Endothelial cell of umbilical vein (primary cell): ENCODE data around the gene MIS18A. TPM values are rescaled to one million over a fixed set of nuclear protein-coding genes. Genes with fewer than 3 reads are reported as not detected.

Experiments used
- BruUV-seq: library from RNA; stranded (reverse); fragments of 400-500 nt; replicated peaks from 2 replicates; lab custom pipeline; 2021; lab: Mats Ljungman, UMichigan
- CTCF ChIA-PET: fragments of 300-600, 350-600 bp; sonication (Branson Sonifier 250); formaldehyde crosslinking; loops from one replicate; lab custom pipeline; 2021; ENCODE audit warnings: antibody characterized with exemption, inconsistent platforms; lab: Charles Lee
- POLR2A ChIA-PET: fragments of 300-600, 350-600 bp; sonication (Branson Sonifier 250); formaldehyde crosslinking; loops from one replicate; lab custom pipeline; 2021; ENCODE audit warnings: antibody characterized with exemption, inconsistent platforms; lab: Charles Lee
- DNase-seq: peaks from one replicate; pipeline ENCODE4 v3.0.0-alpha.2; 2011; ENCODE audit warnings: low read depth, low spot score
- FAIRE-seq: peaks from 2 replicates; lab custom pipeline; 2011; peaks lifted over from hg19 to GRCh38; lab: Jason Lieb, UNC
- H2AFZ ChIP-seq: 2 replicates; pipeline ENCODE4 v1.6.0; 2012; ENCODE audit warnings: low read depth, low read length, control low read depth, inconsistent platforms
- H3K27ac ChIP-seq: 2 replicates; pipeline ENCODE4 v1.5.1; 2011; ENCODE audit warnings: low read depth, mild to moderate bottlenecking, control low read depth, low read length, moderate library complexity; ENCODE audit not compliant: insufficient read depth
- H3K27me3 ChIP-seq, 2 experiments: 2 replicates each; pipeline versions ENCODE4 v1.6.0 to v1.6.1; 2011; ENCODE audit warnings: low read length in 2 of 2, mixed read lengths in 1 of 2; ENCODE audit not compliant: control insufficient read depth in 2 of 2, insufficient read depth in 2 of 2
- H3K36me3 ChIP-seq, 2 experiments: 2 replicates in 1 of 2; 3 replicates in 1 of 2; pipeline ENCODE4 v1.5.1; 2011; ENCODE audit warnings: low read length in 2 of 2, mild to moderate bottlenecking in 1 of 2, moderate library complexity in 1 of 2; ENCODE audit not compliant: control insufficient read depth in 2 of 2, insufficient read depth in 2 of 2; ENCODE audit errors: extremely low read depth in 1 of 2
- H3K4me1 ChIP-seq: 3 replicates; pipeline ENCODE4 v1.5.1; 2011; ENCODE audit warnings: mild to moderate bottlenecking, low read length; ENCODE audit not compliant: control insufficient read depth, insufficient read depth; ENCODE audit errors: extremely low read depth
- H3K4me2 ChIP-seq: 2 replicates; pipeline ENCODE4 v1.6.1; 2011; ENCODE audit warnings: low read length, control low read depth, mixed read lengths; ENCODE audit not compliant: insufficient read depth
- H3K4me3 ChIP-seq, 3 experiments: fragments of 200-600 bp in 1 of 3; sonication (generic), shearing (Covaris generic) in 1 of 3; replicated peaks in 1 of 3; 2 replicates each; pipeline ENCODE4 v1.5.1; 2011 to 2016; ENCODE audit warnings: control low read depth in 3 of 3, low read length in 3 of 3, mild to moderate bottlenecking in 2 of 3, inconsistent platforms in 1 of 3, low read depth in 1 of 3, moderate library complexity in 1 of 3; ENCODE audit not compliant: insufficient read depth in 1 of 3
- H3K79me2 ChIP-seq: 2 replicates; pipeline ENCODE4 v1.6.0; 2012; ENCODE audit warnings: low read length, inconsistent platforms; ENCODE audit not compliant: control insufficient read depth, insufficient read depth
- H3K9ac ChIP-seq: replicated peaks from 2 replicates; pipeline ENCODE3; 2011; ENCODE audit warnings: low read length, control low read depth; ENCODE audit not compliant: insufficient read depth; ENCODE audit errors: extremely low read depth
- H3K9me1 ChIP-seq: replicated peaks from 3 replicates; pipeline ENCODE4 v1.6.0; 2011; ENCODE audit warnings: mild to moderate bottlenecking, low read length; ENCODE audit not compliant: control insufficient read depth, insufficient read depth; ENCODE audit errors: extremely low read depth
- H3K9me3 ChIP-seq: replicated peaks from 2 replicates; pipeline ENCODE4 v1.5.1; 2012; ENCODE audit warnings: low read length, inconsistent platforms; ENCODE audit not compliant: control insufficient read depth, insufficient read depth
- H4K20me1 ChIP-seq: replicated peaks from 2 replicates; pipeline ENCODE3; 2011; ENCODE audit warnings: mild to moderate bottlenecking, low read length; ENCODE audit not compliant: control insufficient read depth, insufficient read depth; ENCODE audit errors: extremely low read depth
- EZH2 ChIP-seq: IDR thresholded peaks from 2 replicates; pipeline ENCODE4 v1.6.1; 2012; ENCODE audit warnings: borderline replicate concordance, low read depth, mild to moderate bottlenecking, moderate library complexity, low read length, inconsistent platforms; ENCODE audit not compliant: severe bottlenecking
- FOS ChIP-seq: IDR thresholded peaks from 2 replicates; pipeline ENCODE4 v1.6.1; 2011; ENCODE audit warnings: mild to moderate bottlenecking, low read length, moderate library complexity, borderline replicate concordance; ENCODE audit not compliant: insufficient read depth
- GATA2 ChIP-seq: IDR thresholded peaks from 2 replicates; pipeline ENCODE4 v1.7.0; 2011; ENCODE audit warnings: low read depth, mild to moderate bottlenecking, moderate library complexity, mixed read lengths, low read length; ENCODE audit not compliant: insufficient read length, insufficient read depth
- JUN ChIP-seq: IDR thresholded peaks from 2 replicates; pipeline ENCODE4 v1.6.1; 2011; ENCODE audit warnings: borderline replicate concordance, low read depth; ENCODE audit not compliant: insufficient read length, insufficient read depth
- MYC ChIP-seq: IDR thresholded peaks from one replicate; pipeline ENCODE4 v1.6.1; 2011; ENCODE audit warnings: mild to moderate bottlenecking, low read depth, low read length
- POLR2A ChIP-seq: IDR thresholded peaks from 2 replicates; pipeline ENCODE4 v1.6.1; 2012; ENCODE audit warnings: low read depth, mild to moderate bottlenecking, control low read depth, low read length
- POLR2AphosphoS5 ChIP-seq: IDR thresholded peaks from 2 replicates; pipeline ENCODE4 v1.6.1; 2012; ENCODE audit warnings: low read depth, mild to moderate bottlenecking, control low read depth, low read length, moderate library complexity; ENCODE audit not compliant: insufficient read depth
- dilution Hi-C: fragments of 300-500 bp; cut with MboI; formaldehyde crosslinking; loops from one replicate; pipeline ENCODE4 v1.15.0; 2019; ENCODE audit warnings: low sequenced_read_pairs; ENCODE audit not compliant: extremely low pct_ligation_motif_present
- intact Hi-C: fragments of 100-400 bp; cut with micrococcal nuclease; formaldehyde crosslinking; loops from one replicate; pipeline ENCODE4 v1.10.0; 2022
- polyA plus RNA-seq, 4 experiments: library from polyadenylated mRNA; depleted of rRNA in 3 of 4; stranded (reverse) in 3 of 4; unstranded in 1 of 4; fragments of >200 nt; gene quantifications; 2 replicates each; pipeline versions ENCODE4 v1.2.1 to v1.2.3, GENCODE V29; 2011 to 2012; ENCODE audit warnings: missing spikeins in 1 of 4
- total RNA-seq: library from RNA; stranded (reverse); gene quantifications from 2 replicates; pipeline ENCODE4 v1.2.3, GENCODE V29; 2021
- TF ChIP-seq, protein P1 (sequence below), 2 donors: IDR thresholded peaks; 1 replicate in 1 of 2; 2 replicates in 1 of 2; pipeline ENCODE4 v1.5.1; 2011; ENCODE audit warnings: low read length in 2 of 2, mild to moderate bottlenecking in 2 of 2, moderate library complexity in 2 of 2, control low read depth in 1 of 2, inconsistent platforms in 1 of 2, low read depth in 1 of 2; ENCODE audit not compliant: insufficient read depth in 1 of 2; ENCODE audit errors: extremely low read depth in 1 of 2
- TF ChIP-seq, protein P2 (sequence below): IDR thresholded peaks from 2 replicates; pipeline ENCODE4 v1.6.1; 2011; ENCODE audit not compliant: insufficient read depth, insufficient read length

MIS18A gene
- total and polyA plus RNA-seq, 2 donors (not counting 3 experiments of a cell fraction or from before 2014, with no cell fraction given) = 7.9 to 19.7 TPM

DNA sequence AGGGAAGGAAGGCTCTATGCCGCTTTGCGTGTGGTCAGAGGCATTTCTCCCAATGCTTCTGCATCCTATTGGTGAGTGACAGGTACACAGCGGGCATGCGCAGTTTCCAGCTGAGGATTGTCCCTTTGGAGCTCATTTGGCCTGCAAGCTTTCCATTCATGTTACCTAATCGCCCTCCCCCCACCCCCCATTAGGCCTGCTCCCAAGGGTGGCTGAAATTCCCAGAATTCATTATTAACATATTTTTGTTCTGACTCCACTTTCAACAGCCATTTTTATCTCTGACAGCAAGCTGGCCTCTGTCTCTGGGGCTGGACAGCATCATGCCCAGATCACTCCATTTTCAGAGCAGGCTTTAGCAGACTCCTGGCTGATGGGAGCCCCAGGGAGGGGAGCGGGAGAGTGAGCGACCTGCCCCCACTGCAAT, 25.6 kb downstream of the MIS18A start:
- TF ChIP-seq POLR2A (no peak), FOS (no peak)
- TF ChIP-seq, protein P1, sequence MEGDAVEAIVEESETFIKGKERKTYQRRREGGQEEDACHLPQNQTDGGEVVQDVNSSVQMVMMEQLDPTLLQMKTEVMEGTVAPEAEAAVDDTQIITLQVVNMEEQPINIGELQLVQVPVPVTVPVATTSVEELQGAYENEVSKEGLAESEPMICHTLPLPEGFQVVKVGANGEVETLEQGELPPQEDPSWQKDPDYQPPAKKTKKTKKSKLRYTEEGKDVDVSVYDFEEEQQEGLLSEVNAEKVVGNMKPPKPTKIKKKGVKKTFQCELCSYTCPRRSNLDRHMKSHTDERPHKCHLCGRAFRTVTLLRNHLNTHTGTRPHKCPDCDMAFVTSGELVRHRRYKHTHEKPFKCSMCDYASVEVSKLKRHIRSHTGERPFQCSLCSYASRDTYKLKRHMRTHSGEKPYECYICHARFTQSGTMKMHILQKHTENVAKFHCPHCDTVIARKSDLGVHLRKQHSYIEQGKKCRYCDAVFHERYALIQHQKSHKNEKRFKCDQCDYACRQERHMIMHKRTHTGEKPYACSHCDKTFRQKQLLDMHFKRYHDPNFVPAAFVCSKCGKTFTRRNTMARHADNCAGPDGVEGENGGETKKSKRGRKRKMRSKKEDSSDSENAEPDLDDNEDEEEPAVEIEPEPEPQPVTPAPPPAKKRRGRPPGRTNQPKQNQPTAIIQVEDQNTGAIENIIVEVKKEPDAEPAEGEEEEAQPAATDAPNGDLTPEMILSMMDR (IDR thresholded peaks at IDR 0.05; ENCODE audit: extremely low read depth in 1 of 2, insufficient read depth in 1 of 2, low read depth in 1 of 2, low read length in 2 of 2) = no peak
- FAIRE-seq (no peak), DNase-seq (no peak)
- H3K27me3 ChIP-seq = peaks cover 0 to 3% of the 10 kb centered on the region in 2 experiments
- no peak overlapping the region for H3K9ac ChIP-seq
- no peaks in the 10 kb centered on the region for H3K79me2 ChIP-seq
- H3K4me2 ChIP-seq = no peak overlapping the region
- BruUV-seq = no TSS peak
- POLR2A ChIA-PET = no interaction called here
- no peaks in the 10 kb centered on the region for H3K9me3 ChIP-seq
- dilution Hi-C loops (no loop called here), intact Hi-C loops (loop anchor here (10.0 kb wide), 1 partner anchor 268 kb away; no protein-coding TSS in a partner anchor)
- no peak overlapping the region for H2AFZ ChIP-seq
- H3K27ac ChIP-seq = no peak overlapping the region
- H3K4me3 ChIP-seq = no peak overlapping the region
- H4K20me1 ChIP-seq = no peaks in the 10 kb centered on the region
- no peaks in the 10 kb centered on the region for H3K9me1 ChIP-seq
- CTCF ChIA-PET = interaction anchor here (1.1 kb wide), 1 partner anchor 387 kb away, joined by 4 read pairs; no protein-coding TSS in a partner anchor
- H3K36me3 ChIP-seq = no peaks in the 10 kb centered on the region
- peaks cover 26% of the 10 kb centered on the region for H3K4me1 ChIP-seq

DNA sequence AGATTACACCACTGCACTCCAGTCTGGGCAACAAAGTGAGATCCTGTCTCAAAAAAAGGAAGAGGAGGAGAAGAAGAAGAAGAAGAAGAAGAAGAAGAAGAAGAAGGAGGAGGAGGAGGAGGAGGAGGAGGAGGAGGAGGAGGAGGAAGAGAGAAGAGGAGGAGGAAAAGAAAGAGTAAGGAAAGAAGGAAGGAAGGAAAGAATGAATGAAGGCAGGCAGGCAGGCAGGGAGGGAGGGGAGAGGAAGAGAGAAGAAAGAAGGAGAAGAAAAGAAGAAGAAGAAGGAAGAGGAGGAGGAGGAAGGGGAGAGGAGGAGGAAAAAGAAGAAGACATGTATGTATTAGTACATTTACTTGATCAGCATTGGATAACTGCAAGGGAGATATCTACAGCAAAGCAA, 26.7 kb downstream of the MIS18A start:
- Histone ChIP-seq H3K9me3 (no peaks in the 10 kb centered on the region), H3K27me3 (peaks cover 0 to 3% of the 10 kb centered on the region in 2 experiments), H4K20me1 (no peaks in the 10 kb centered on the region), H3K9ac (no peak overlapping the region), H3K9me1 (no peaks in the 10 kb centered on the region), H3K27ac (no peak overlapping the region), H3K4me2 (no peak overlapping the region), H3K4me3 (no peak overlapping the region), H3K79me2 (no peaks in the 10 kb centered on the region), H3K36me3 (no peaks in the 10 kb centered on the region), H2AFZ (no peak overlapping the region), H3K4me1 (peaks cover 20% of the 10 kb centered on the region)
- dilution Hi-C loops (no loop called here), intact Hi-C loops (loop anchor here (10.0 kb wide), 1 partner anchor 267 kb away; no protein-coding TSS in a partner anchor)
- DNase-seq = no peak
- no peak for FAIRE-seq
- CTCF ChIA-PET = no interaction called here
- BruUV-seq = no TSS peak
- POLR2A ChIA-PET = no interaction called here
- TF ChIP-seq, protein P2, sequence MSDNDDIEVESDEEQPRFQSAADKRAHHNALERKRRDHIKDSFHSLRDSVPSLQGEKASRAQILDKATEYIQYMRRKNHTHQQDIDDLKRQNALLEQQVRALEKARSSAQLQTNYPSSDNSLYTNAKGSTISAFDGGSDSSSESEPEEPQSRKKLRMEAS = no peak
- TF ChIP-seq MYC (no peak), JUN (no peak), POLR2A (no peak), POLR2AphosphoS5 (no peak), GATA2 (no peak), EZH2 (no peak), FOS (no peak)
- TF ChIP-seq, protein P1 (IDR thresholded peaks at IDR 0.05; ENCODE audit: extremely low read depth in 1 of 2, insufficient read depth in 1 of 2, low read depth in 1 of 2, low read length in 2 of 2) = no peak
